CD4-positive, alpha-beta T cell treated with Interleukin-12 subunit alpha and Interleukin-12 subunit beta, for 1 hour (primary cell): ENCODE results near the gene SLC2A4RG.
A peak's percentile ranks its signal among the peaks of the same experiment; 100 is the strongest.

Experiments used
- DNase-seq: peaks from one replicate; pipeline ENCODE4 v3.0.0-alpha.2; 2020

Gene SLC2A4RG, protein sequence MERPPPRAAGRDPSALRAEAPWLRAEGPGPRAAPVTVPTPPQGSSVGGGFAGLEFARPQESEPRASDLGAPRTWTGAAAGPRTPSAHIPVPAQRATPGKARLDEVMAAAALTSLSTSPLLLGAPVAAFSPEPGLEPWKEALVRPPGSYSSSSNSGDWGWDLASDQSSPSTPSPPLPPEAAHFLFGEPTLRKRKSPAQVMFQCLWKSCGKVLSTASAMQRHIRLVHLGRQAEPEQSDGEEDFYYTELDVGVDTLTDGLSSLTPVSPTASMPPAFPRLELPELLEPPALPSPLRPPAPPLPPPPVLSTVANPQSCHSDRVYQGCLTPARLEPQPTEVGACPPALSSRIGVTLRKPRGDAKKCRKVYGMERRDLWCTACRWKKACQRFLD

DNA sequence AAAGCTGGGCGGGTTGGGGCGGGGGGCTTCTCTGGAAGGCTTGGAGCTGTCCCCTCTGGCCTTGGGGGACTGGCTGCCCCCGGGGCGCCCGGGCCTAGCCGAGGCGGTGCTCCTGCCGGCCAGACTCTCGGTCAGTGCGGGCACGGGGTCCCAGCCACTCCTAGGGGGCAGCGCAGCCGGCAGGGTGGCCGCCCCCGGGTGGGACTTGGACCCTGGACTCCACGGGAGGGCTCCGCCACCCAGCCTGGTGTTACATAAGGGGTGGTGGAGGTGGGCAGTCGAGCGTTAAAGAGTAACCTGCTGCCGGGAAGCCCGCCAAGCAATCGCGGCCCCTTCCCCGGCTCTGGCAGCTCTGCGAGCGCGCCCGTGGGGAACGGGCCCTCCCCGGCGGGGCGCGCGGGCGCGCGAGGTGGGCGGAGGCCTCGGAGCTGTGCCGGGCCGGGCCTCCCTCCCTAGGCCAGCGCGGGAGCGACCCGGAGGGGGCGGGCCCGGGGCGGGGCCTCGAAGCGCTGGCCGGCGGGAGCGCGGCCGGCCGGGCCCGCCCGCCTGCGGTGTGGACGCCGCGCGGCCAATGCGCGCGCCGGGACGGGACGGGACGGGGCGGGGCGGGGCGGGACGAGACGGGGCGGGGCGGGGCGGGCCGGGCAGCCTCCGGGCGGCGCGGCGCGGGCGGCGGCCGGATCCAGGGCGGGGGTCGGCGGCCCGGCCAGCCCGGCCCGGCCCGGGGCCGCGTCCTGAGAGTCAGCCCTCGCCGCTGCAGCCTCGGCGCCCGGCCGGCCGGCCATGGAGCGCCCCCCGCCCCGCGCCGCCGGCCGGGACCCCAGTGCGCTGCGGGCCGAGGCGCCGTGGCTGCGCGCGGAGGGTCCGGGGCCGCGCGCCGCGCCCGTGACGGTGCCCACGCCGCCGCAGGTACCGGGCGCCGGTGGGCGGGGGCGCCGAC is at the start of gene SLC2A4RG:
TSS of gene SLC2A4RG (plus strand) at position 647 of the 940 bp plus-strand sequence. CDS start at position 784, 137 bp downstream.
- DNase-seq: peak; percentile 83

DNA sequence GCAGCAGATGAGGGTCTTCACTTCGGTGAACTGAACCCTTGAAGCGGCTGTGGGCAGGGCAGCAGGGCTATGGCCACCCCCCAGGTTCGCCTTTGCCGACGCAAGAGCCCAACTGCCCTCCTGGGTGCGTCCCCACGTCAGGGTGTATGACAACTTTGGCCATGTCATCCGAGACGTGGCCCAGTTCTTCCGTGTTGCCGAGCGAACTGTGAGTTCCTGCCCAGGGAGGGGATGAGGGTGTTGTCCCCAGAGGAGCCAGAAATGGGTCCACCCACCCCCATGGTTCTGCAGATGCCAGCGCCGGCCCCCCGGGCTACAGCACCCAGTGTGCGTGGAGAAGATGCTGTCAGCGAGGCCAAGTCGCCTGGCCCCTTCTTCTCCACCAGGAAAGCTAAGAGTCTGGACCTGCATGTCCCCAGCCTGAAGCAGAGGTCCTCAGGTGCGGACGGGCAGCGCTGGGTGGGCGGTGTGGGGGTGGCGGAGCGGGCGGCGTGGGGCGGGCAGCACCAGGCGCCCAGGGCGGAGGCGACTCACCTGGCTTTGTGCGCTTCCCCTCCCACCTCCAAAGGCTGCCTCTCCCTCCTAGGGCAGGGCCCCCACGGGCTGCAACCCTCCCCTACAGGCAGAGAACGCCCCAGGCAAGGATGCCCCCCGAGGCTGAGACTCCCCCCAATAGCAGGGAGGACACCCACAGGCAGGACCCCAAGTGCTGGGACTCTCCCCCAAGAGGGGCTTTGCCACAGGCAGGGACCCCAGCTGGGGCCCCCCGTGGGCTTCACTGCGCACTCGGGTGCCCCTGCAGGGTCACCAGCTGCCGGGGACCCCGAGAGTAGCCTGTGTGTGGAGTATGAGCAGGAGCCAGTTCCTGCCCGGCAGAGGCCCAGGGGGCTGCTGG is 49.3 kb upstream of the SLC2A4RG start:
- DNase-seq: no peak

DNA sequence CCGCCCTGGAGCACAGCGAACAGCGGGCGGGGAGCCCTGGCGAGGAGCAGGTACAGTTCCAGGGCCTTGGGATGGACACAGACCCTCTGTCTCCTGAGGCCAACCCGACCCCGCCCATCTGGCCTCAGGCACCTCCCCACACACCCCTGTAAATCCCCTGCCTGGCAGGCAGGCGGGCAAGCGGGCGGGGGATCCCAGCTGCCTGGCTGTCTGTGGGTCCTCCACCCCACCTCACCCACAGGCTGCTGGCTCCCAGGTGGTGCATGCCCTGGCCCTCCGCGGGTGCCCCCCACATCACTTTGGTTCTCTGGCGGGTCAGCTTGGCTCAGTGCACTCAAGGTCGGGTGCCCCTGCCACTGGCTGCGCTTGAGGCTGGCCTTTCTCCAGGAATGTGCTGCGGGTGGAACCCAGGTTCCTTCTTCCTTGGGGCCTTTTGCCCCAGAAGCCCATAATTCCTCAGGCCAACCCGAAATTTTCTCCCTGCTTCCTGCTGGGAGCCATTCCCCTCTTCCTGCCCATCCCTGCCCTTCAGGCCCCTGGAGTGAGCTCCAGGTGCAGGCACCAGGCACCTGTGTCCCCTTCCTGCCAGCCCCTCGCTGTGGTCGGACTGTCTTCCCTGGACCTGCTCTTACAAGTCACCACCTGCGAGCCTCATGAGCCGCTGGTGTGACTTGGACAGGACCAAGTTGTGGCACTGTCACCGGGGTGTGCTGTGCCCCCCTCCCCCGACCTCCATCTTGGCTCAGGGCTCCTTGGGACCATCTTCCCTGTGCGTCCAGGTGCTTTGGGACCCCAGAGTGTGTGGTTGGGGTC is 48.5 kb upstream of the SLC2A4RG start:
- DNase-seq: no peak

DNA sequence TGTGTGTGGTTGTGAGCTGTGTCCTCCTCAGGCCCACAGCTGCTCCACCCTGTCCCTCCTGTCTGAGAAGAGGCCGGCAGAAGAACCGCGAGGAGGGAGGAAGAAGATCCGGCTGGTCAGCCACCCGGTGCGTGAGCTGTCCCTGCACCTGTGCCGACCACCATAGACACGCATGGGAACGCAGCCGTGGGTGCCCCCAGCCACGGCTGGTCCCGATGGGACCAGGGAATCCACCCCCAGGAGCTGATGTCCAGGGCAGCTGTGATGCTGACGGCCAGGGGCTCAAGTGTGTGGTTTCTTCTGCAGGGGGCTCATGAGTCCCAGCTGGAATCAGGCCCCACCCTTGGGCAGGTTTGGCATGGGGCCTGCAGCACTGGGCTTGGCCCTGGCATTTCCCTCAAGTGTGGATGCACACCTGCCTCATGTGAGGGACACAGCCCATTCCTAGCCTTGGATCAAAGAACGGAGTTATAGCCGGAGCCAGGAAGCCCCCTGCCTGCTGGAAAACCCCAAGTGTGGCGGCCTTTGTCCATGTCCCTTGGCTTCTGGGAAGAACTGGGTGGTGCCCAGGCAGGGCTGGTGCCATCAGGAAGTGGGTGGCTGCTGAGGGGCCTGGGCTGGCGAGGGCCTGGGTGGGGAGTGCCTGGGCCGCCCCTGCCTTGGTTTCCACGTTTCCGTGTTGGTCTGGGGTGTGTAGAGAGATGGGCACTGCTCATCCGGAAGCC is 47.7 kb upstream of the SLC2A4RG start:
- no peak for DNase-seq

DNA sequence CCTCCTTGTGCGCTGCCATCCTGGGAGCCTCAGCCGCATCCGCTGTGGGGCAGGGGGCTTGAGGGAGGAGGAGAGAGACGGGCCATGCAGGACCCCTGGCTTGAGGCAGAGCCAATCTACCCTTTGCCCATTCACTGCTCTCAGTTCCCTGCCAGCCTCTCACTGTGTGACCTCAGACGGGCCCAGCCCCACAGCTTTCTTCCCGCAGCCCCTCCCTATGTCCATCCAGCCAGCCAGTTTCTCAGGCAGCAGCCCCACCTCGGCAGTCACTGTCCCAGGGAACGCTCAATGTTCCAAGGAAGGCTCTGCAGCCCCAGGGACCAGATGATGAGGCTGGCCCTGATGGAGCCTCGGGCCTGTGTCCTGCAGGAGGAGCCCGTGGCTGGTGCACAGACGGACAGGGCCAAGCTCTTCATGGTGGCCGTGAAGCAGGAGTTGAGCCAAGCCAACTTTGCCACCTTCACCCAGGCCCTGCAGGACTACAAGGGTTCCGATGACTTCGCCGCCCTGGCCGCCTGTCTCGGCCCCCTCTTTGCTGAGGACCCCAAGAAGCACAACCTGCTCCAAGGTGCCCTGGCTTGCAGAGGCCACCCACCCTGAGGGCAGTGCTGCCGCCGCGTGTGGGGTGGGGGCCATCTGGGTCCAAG is 47.0 kb upstream of the SLC2A4RG start:
- no peak for DNase-seq

DNA sequence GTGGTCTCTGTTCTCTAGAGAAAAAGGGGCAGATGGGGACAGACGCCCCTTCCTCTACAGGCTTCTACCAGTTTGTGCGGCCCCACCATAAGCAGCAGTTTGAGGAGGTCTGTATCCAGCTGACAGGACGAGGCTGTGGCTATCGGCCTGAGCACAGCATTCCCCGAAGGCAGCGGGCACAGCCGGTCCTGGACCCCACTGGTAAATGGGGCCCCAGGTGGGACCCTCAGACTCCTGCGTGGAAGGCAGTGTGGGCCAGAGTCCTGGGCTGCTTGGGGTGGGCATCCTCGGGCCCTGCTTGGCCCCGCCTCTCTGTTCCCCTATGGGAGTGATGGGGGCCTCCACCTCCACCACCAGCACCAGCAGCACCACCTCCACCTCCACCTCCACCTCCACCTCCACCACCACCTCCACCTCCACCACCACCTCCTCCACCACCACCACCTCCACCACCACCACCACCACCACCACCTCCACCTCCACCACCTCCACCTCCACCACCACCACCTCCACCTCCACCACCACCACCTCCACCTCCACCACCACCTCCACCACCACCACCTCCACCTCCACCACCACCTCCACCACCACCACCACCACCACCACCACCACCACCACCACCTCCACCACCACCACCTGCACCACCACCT is 46.4 kb upstream of the SLC2A4RG start:
- no peak for DNase-seq

DNA sequence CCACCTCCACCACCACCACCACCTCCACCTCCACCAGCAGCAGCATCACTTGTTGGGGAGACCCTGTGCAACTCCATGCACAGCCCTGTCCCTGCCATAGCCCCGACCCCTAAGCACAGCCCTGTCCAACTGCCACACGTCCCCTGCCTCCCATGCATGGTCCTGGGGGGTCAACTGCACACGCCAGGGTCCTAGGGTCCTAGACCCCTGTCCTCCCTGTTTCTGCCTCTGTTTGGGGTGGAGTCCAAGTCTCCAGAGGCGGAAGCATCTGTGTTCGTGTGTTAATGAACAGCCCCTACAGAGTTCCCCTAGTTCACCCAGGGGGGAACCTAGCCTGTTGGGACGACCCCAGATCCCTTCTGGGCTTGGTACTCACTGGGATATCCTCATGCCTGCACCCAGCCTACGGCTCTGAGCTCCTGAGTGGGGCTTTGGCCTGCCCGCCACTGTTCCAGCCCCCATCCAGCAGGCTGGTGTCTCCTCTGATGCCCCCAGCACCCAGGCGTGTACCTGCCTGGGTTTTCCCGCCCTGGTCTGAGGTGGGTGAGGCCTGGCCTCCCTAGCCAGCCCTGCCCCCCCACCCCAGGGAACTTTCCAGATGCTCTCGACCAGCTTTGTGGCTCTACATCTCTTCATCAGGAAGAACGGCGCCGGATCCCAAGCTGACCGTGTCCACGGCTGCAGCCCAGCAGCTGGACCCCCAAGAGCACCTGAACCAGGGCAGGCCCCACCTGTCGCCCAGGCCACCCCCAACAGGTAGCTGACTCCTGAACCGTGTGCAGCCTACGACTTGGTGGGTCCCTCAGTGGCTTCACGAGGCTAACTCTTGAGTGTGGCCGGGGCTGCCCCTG is 45.6 kb upstream of the SLC2A4RG start:
- DNase-seq: no peak

DNA sequence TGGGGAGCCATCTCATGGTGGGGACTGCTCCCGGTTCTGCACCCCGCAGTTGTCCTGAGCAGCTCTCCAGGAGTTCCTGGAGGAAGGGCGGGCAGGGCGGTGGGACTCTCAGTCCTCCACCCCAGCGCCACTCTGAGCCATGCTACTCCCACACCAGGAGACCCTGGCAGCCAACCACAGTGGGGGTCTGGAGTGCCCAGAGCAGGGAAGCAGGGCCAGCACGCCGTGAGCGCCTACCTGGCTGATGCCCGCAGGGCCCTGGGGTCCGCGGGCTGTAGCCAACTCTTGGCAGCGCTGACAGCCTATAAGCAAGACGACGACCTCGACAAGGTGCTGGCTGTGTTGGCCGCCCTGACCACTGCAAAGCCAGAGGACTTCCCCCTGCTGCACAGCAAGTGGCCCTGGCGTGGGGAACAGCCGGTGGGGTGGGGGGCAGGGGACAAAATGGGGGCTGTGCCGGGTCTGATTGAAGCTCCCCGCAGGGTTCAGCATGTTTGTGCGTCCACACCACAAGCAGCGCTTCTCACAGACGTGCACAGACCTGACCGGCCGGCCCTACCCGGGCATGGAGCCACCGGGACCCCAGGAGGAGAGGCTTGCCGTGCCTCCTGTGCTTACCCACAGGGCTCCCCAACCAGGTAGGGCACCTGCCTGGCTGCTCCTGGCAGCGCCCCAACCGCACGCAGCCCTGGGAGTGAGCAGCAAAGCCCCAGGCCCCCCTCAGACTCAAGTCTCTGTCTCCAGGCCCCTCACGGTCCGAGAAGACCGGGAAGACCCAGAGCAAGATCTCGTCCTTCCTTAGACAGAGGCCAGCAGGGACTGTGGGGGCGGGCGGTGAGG is 44.8 kb upstream of the SLC2A4RG start:
- DNase-seq: no peak

DNA sequence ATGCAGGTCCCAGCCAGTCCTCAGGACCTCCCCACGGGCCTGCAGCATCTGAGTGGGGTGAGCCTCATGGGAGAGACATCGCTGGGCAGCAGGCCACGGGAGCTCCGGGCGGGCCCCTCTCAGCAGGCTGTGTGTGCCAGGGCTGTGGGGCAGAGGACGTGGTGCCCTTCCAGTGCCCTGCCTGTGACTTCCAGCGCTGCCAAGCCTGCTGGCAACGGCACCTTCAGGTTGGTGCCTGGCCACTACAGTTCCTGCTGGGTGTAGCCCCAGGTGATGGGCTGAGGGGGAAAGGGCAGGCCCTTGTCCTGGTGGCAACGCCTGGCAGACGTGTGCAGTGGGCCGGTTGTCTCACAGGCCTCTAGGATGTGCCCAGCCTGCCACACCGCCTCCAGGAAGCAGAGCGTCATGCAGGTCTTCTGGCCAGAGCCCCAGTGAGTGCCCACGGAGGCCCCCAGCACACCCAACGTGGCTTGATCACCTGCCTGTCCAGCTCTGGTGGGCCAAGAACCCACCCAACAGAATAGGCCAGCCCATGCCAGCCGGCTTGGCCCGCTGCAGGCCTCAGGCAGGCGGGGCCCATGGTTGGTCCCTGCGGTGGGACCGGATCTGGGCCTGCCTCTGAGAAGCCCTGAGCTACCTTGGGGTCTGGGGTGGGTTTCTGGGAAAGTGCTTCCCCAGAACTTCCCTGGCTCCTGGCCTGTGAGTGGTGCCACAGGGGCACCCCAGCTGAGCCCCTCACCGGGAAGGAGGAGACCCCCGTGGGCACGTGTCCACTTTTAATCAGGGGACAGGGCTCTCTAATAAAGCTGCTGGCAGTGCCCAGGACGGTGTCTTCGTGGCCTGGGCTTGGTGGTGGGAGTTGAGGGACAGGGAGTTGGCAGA is 43.9 kb upstream of the SLC2A4RG start:
- no peak for DNase-seq

DNA sequence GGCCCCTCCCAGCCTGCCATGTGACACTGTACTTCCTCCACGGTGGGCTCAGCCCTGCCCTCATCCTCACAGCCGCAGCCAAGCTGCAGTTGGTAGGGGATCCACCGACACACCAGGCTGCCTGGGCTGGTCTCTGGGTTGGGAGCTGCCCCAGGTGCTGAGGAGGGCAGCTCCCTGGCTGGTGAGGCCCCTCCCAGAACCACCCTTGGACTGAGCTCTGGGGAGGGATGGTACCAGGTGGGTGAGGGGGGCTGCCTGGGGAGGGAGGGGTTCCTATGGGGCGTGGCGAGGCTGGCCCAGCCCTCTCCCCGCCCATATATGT is 43.3 kb upstream of the SLC2A4RG start:
- DNase-seq: peak; percentile 39

DNA sequence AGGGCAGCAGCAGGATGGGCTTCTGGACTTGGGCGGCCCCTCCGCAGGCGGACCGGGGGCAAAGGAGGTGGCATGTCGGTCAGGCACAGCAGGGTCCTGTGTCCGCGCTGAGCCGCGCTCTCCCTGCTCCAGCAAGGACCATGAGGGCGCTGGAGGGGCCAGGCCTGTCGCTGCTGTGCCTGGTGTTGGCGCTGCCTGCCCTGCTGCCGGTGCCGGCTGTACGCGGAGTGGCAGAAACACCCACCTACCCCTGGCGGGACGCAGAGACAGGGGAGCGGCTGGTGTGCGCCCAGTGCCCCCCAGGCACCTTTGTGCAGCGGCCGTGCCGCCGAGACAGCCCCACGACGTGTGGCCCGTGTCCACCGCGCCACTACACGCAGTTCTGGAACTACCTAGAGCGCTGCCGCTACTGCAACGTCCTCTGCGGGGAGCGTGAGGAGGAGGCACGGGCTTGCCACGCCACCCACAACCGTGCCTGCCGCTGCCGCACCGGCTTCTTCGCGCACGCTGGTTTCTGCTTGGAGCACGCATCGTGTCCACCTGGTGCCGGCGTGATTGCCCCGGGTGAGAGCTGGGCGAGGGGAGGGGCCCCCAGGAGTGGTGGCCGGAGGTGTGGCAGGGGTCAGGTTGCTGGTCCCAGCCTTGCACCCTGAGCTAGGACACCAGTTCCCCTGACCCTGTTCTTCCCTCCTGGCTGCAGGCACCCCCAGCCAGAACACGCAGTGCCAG is 42.8 kb upstream of the SLC2A4RG start, which contains the start of gene TNFRSF6B:
TSS of gene TNFRSF6B (plus strand) at position 25 of the 729 bp plus-strand sequence. CDS start at position 141, 116 bp downstream.
- no peak for DNase-seq

DNA sequence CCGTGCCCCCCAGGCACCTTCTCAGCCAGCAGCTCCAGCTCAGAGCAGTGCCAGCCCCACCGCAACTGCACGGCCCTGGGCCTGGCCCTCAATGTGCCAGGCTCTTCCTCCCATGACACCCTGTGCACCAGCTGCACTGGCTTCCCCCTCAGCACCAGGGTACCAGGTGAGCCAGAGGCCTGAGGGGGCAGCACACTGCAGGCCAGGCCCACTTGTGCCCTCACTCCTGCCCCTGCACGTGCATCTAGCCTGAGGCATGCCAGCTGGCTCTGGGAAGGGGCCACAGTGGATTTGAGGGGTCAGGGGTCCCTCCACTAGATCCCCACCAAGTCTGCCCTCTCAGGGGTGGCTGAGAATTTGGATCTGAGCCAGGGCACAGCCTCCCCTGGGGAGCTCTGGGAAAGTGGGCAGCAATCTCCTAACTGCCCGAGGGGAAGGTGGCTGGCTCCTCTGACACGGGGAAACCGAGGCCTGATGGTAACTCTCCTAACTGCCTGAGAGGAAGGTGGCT is 42.2 kb upstream of the SLC2A4RG start:
- DNase-seq: no peak

DNA sequence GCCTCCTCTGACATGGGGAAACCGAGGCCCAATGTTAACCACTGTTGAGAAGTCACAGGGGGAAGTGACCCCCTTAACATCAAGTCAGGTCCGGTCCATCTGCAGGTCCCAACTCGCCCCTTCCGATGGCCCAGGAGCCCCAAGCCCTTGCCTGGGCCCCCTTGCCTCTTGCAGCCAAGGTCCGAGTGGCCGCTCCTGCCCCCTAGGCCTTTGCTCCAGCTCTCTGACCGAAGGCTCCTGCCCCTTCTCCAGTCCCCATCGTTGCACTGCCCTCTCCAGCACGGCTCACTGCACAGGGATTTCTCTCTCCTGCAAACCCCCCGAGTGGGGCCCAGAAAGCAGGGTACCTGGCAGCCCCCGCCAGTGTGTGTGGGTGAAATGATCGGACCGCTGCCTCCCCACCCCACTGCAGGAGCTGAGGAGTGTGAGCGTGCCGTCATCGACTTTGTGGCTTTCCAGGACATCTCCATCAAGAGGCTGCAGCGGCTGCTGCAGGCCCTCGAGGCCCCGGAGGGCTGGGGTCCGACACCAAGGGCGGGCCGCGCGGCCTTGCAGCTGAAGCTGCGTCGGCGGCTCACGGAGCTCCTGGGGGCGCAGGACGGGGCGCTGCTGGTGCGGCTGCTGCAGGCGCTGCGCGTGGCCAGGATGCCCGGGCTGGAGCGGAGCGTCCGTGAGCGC is 41.6 kb upstream of the SLC2A4RG start:
- no peak for DNase-seq

DNA sequence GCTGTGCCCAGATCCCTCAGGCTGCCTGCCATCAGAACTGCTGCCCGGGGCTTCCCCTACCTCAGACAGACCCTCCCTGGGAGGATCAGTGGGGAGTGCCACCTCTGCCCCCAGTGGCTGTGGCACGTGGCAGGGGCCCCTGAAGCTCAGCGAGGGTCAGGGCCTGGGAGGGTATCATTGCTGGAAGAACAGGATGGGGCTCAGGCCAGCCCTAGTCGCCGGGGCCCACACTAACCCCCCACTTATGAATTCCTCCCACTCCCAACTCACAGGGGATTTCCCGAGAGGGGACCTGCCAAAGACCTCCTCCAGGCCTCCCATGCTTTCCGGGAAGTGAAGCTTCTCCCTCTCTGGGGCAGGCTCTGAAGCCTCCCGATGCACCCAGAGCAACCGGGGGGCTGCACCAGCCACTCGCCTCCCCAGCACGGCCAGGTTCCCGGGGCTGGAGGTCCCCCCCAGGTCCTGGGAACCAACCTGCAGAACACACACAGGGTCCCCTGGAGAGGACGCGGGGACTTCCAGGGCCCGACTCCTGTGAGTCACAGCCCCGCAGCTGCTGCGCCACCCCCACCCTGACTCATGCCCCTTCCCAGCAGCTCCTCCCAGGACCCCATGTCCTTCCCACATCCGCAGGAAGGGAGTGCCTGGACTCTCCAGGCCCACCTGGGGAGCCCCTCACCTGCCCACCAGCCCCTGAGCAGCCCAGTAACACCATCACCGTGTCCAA is 40.7 kb upstream of the SLC2A4RG start:
- no peak for DNase-seq
